Measurements from ENCODE around the gene D2HGDH. TPM values are rescaled to one million over a fixed set of nuclear protein-coding genes. Genes with fewer than 3 reads are reported as not detected.

Gene D2HGDH
- total and polyA plus RNA-seq, 2 of the 8 experiments (the other 6 are each of a cell fraction or from before 2014, with no cell fraction given): 3.4 to 8.1 TPM

DNA sequence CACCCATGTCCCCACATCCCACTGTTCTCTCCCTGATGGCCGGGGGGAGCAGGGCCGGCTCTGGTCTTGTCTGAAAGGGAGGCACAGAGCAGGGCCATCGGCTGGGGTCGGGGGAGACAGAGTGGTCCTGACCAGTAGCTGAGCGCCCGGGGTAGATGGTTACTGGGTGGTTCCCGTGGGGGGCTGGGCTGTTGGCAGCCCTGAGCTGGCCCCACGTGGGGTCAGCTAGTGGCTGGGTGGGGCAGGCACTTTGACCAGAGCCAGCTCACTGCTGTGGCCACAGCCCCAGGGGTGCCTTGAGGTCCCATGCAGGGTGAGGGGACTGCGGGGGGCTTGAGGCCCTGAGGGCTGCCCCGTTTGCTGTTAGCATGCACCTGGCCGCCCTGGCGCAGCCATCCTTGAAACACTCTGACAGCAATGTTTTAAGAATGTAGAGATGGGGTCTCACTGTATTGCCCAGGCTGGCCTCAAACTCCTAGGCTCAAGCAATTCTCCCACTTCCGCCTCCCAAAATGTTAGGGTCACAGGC is 62.2 kb downstream of the D2HGDH start (continued):
- TF ChIP-seq, protein P1, sequence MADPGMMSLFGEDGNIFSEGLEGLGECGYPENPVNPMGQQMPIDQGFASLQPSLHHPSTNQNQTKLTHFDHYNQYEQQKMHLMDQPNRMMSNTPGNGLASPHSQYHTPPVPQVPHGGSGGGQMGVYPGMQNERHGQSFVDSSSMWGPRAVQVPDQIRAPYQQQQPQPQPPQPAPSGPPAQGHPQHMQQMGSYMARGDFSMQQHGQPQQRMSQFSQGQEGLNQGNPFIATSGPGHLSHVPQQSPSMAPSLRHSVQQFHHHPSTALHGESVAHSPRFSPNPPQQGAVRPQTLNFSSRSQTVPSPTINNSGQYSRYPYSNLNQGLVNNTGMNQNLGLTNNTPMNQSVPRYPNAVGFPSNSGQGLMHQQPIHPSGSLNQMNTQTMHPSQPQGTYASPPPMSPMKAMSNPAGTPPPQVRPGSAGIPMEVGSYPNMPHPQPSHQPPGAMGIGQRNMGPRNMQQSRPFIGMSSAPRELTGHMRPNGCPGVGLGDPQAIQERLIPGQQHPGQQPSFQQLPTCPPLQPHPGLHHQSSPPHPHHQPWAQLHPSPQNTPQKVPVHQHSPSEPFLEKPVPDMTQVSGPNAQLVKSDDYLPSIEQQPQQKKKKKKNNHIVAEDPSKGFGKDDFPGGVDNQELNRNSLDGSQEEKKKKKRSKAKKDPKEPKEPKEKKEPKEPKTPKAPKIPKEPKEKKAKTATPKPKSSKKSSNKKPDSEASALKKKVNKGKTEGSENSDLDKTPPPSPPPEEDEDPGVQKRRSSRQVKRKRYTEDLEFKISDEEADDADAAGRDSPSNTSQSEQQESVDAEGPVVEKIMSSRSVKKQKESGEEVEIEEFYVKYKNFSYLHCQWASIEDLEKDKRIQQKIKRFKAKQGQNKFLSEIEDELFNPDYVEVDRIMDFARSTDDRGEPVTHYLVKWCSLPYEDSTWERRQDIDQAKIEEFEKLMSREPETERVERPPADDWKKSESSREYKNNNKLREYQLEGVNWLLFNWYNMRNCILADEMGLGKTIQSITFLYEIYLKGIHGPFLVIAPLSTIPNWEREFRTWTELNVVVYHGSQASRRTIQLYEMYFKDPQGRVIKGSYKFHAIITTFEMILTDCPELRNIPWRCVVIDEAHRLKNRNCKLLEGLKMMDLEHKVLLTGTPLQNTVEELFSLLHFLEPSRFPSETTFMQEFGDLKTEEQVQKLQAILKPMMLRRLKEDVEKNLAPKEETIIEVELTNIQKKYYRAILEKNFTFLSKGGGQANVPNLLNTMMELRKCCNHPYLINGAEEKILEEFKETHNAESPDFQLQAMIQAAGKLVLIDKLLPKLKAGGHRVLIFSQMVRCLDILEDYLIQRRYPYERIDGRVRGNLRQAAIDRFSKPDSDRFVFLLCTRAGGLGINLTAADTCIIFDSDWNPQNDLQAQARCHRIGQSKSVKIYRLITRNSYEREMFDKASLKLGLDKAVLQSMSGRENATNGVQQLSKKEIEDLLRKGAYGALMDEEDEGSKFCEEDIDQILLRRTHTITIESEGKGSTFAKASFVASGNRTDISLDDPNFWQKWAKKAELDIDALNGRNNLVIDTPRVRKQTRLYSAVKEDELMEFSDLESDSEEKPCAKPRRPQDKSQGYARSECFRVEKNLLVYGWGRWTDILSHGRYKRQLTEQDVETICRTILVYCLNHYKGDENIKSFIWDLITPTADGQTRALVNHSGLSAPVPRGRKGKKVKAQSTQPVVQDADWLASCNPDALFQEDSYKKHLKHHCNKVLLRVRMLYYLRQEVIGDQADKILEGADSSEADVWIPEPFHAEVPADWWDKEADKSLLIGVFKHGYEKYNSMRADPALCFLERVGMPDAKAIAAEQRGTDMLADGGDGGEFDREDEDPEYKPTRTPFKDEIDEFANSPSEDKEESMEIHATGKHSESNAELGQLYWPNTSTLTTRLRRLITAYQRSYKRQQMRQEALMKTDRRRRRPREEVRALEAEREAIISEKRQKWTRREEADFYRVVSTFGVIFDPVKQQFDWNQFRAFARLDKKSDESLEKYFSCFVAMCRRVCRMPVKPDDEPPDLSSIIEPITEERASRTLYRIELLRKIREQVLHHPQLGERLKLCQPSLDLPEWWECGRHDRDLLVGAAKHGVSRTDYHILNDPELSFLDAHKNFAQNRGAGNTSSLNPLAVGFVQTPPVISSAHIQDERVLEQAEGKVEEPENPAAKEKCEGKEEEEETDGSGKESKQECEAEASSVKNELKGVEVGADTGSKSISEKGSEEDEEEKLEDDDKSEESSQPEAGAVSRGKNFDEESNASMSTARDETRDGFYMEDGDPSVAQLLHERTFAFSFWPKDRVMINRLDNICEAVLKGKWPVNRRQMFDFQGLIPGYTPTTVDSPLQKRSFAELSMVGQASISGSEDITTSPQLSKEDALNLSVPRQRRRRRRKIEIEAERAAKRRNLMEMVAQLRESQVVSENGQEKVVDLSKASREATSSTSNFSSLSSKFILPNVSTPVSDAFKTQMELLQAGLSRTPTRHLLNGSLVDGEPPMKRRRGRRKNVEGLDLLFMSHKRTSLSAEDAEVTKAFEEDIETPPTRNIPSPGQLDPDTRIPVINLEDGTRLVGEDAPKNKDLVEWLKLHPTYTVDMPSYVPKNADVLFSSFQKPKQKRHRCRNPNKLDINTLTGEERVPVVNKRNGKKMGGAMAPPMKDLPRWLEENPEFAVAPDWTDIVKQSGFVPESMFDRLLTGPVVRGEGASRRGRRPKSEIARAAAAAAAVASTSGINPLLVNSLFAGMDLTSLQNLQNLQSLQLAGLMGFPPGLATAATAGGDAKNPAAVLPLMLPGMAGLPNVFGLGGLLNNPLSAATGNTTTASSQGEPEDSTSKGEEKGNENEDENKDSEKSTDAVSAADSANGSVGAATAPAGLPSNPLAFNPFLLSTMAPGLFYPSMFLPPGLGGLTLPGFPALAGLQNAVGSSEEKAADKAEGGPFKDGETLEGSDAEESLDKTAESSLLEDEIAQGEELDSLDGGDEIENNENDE (IDR thresholded peaks at IDR 0.05; ENCODE audit: insufficient replicate concordance, low read length): no peak
- no peak for TF ChIP-seq CBX8 (IDR thresholded peaks at IDR 0.05; ENCODE audit: borderline replicate concordance, low read depth, low read length)
